G401 (cell line): ENCODE data around the gene C17orf67. TPM values are rescaled to one million over a fixed set of nuclear protein-coding genes. Genes with fewer than 3 reads are reported as not detected.

Experiments used
- DNase-seq: peaks from one replicate; pipeline ENCODE4 v3.0.0-alpha.2; 2015; ENCODE audit warnings: low spot score
- in situ Hi-C: cut with HindIII; loops from 2 replicates; pipeline ENCODE4 v1.10.0; 2016; ENCODE audit warnings: low sequenced_read_pairs, mixed read lengths
- total RNA-seq: library from RNA; depleted of rRNA; stranded (reverse); fragments of >200 nt; shearing (Covaris generic); gene quantifications from 2 replicates; pipeline ENCODE4 v1.2.3, GENCODE V29; 2014

Gene C17orf67
- total RNA-seq, 1 experiment from 2014 or later: 0.51 TPM

DNA sequence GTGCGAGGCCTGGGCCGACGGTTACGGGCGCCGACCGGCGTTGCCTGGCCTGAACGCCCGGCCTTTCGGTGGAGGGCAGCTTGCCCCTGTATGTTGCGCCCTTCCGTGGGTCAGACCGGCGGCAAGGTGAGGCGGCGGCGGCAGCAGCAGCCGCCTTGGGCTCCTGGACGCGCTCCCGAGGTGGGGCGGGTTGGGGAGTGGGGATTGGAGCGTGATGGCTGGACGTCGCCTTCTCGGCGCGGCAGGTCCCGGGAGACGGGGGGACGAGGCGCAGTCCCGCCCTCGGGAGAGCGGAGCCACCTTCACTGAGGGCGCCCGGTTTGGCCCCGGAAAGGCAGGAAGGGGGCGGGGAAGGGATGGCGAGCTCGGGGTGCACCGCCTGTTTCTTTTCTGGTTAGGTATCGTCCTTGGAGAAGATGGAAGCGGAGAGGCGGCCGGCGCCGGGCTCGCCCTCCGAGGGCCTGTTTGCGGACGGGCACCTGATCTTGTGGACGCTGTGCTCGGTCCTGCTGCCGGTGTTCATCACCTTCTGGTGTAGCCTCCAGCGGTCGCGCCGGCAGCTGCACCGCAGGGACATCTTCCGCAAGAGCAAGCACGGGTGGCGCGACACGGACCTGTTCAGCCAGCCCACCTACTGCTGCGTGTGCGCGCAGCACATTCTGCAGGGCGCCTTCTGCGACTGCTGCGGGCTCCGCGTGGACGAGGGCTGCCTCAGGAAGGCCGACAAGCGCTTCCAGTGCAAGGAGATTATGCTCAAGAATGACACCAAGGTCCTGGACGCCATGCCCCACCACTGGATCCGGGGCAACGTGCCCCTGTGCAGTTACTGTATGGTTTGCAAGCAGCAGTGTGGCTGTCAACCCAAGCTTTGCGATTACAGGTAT, 902 bp upstream of the C17orf67 start:
- peak; percentile 59 for DNase-seq
- in situ Hi-C loops: no loop called here

DNA sequence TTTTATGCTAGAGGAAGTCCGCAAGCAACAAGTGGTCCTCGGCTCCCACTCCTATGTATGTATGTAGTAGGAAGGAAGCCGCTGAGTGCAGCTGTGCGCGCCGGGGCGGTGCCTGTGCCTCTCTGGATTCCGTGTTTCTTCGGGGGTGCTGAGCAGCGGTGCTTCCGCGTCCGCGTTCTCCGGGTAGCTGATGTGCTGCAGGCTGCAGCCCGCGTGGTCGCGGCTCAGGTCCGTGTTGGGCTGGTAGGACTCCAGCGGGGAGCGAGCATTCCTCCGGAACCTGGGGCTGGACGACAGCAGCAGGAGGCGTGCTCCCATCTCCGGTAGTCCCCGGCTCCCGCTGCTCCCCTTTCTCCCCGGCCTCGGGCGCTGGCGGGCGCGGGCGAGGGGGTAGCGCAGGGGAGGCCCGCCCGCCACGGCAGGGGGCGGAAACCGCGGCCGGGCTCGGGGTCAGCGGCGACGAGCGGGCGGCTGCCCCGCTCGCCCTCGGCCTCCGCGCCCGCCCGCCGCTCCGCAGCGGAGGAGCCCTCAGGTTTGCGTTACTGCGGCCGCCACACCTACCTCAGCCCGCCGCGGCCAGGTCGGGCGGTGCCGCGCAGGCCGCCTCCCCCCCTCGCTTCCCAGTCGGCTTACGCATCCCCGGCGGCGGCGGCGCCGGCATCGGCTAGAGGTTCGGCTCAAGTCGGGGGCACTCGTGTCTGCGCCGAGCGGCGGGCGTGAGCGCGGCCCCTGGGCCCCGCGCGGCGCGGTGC, 487 bp downstream of the C17orf67 start:
- DNase-seq: peak; percentile 42
- in situ Hi-C loops: no loop called here

DNA sequence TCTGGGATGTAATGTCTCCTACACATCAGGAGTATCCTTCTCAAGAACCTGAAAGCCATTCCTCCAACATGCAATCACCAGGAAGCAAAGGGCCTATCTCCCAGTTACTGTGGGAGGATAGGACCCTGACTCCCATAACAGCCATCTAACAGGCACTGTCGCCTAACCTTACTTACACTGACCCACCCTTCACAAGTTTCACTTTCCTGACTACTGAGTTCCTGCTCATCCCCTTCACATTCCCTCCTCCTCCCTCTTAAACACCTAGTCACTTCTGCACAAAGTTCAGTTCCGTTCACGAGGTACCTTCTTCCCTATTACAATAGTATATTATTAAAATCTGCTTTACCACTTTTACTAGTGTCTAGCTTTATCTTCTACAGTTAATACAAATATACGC, 1.3 kb downstream of the C17orf67 start:
- no peak for DNase-seq
- in situ Hi-C loops: no loop called here

DNA sequence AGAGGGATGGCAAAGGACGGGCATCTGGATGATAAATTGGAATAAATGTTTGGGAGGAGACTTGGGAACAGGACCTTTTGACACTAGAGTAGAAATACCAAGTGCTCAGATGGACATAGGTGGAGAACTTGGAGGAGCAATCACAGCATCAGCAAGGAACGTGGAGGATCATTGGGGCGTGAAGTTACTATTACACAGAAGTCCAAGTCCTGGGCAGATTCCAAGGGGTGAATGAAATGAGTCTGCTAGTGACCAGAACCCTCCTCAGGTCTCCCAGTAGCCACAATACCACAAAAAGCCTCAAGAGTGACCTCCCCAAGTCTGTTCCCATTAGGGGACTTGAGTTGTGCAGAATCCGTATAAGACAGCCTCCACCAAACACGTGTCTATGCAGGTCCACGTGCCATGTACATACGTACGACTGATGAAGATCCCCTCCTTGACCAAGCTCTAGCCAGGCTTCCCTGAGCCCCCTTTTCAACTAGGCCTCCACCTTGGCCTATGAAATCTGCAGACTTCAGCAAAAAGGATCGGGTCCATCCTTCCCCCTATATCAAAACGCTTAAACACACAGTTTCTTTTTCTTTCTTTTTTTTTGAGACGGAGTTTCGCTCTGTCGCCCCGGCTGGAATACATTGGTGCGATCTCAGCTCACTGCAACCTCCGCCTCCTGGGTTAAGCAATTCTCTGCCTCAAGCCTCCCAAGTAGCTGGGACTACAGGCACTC, 2.2 kb downstream of the C17orf67 start:
- DNase-seq: no peak
- in situ Hi-C loops: no loop called here

DNA sequence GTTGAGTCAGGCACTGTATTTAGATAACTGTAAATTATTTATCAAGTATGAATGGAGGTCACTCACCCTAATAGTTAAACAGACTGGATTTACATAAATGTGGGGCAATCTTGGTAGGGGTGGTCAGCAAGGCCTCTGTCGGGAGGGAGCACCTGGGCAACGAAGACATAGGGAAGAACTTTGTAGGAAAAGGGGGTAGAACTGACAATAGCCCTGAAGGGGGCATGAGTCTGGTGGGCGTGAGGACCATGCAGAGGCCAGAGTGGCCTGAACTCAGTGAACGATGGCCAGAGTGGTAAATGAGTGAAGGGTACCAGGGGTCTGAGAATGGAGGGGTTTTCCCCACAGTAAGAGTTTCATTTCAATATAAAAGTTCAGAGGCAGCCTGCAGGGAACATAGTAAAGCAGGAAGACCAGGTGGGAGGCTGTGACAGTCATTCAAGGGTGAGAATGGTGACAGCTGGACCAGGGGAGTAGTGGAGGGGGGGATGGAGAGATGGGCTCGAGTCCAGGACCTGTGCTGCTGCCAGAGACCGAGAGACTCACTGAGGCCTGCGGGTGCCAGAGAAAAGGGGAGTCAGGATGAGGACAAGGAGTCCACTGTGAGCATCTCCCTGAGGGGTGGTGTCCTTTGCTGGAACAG, 2.9 kb downstream of the C17orf67 start:
- DNase-seq: no peak
- in situ Hi-C loops: no loop called here

GRCh38 chr17:56826611-56827414, 6.9 kb downstream of the C17orf67 start:
- in situ Hi-C loops: no loop called here
- DNase-seq: no peak

- no peak for DNase-seq
- in situ Hi-C loops: no loop called here
Observed at GRCh38 chr17:56824503-56824902, 9.2 kb downstream of the C17orf67 start.

DNA sequence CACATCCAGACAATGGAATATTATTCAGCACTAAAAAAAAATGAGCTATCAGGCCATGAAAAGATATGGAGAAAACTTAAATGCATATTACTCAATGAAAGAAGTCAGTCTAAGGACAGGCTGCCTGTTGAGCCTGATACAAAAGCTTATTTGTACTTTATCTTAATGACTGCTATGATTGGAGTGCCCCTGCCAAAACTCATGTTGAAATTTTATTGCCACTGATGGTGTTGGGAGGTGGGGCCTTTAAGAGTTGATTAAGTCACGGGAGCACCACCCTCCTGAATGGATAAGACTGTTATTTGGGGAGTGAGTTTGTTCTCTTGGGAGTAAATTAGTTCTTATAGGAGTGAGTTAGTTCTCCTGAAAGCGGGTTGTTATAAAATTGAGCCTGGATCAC, 9.9 kb downstream of the C17orf67 start:
- DNase-seq: no peak
- in situ Hi-C loops: no loop called here

DNA sequence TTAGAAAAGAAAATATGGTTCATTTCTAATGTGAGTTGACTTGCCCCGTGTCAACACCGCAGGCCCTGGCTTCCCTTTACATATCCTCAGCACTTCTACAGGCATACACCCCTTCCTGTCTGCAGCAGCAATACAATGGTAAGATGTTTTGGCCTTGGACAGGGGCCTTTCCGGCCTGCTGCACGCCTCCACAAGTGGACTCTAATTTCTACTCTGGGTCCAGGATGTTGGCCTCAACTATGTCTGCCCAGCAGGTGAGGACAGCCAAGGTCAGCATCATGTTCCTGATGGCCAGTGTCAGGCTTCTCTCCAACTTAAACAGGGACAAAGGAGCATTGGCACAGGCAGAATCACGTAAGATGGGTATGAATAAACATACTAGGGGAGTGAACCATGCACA, 11.0 kb downstream of the C17orf67 start:
- in situ Hi-C loops: no loop called here
- DNase-seq: no peak

- in situ Hi-C loops: no loop called here
Observed at GRCh38 chr17:56821847-56822534, 11.7 kb downstream of the C17orf67 start.

GRCh38 chr17:56820207-56820606, 13.5 kb downstream of the C17orf67 start:
- DNase-seq: no peak
- in situ Hi-C loops: no loop called here

More at GRCh38 chr17:56821847-56822534, 11.7 kb downstream of the C17orf67 start:
- DNase-seq: no peak

DNA sequence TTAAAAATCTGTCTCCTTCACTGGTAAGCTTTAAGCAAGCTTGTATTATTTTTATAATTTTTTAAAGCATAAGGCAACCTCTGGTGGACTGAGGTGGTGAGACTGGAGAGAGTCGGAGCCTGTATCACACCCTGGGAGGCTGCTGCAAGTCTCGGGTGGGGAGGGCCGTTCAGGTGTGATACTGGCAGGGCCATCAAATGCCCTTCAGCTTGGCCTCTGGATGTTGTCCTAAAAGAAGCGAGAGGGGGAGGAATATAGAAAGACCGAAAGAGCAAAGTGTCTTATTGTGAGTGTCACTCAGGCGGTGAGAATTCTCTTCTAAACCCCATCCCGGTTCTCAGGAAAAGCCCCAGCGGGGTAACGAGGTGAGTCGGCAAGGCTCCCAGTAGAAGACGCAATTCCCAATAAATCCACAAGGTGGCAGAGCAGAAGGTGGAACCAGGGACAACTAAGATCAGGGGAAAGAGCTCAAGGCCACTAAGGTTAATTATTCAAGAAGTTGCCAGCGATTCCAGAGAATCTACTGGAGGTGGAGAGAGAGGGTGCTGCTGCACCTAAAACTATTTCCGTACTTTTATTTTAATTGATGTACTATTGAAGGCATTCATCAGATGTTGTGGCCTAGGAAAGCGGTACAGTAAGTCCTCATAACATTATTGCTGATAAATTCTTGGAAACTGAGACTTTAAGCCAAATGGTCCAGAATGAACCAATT, 14.1 kb downstream of the C17orf67 start:
- in situ Hi-C loops: no loop called here
- DNase-seq: peak; percentile 76

DNA sequence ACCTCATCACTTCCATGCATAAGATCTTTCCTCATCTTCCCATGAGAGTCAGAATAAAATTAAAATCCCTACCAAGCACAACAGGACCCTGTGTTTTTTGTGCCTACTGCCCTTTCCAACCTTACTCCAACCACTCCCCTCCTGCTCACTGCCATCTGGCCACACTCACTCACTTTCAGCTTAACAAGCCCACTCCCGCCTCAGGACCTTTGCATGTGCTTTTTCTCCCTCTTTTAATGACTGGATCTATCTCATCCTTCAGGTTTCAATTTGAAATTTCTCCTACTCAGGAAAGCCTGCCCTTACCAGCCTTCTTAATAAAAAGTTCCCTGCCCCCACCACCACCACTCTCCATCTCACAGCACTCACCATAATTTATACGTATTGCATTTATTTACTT, 14.7 kb downstream of the C17orf67 start:
- no peak for DNase-seq
- in situ Hi-C loops: no loop called here

- in situ Hi-C loops: no loop called here
- DNase-seq: no peak
Observed at GRCh38 chr17:56817066-56817465, 16.7 kb downstream of the C17orf67 start.

DNA sequence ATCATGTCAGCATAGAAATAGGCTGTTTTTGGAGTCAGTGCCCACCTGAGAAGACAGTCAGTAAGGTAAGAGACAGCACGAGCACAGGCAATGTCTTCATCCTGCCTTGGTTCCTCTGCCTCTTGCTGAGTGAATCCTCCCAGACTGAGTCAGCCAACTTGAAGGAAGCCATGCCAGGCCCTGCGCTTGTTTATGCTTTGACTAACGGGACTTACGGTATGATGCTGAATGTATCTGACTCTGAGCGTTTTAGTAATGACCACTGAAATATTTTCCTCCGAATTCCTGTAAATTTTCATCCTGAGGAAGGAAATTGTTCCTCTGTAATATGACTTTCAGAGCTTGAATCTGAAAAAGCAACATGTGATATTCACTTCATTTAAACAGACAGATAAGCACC, 18.0 kb downstream of the C17orf67 start:
- DNase-seq: no peak
- in situ Hi-C loops: no loop called here

DNA sequence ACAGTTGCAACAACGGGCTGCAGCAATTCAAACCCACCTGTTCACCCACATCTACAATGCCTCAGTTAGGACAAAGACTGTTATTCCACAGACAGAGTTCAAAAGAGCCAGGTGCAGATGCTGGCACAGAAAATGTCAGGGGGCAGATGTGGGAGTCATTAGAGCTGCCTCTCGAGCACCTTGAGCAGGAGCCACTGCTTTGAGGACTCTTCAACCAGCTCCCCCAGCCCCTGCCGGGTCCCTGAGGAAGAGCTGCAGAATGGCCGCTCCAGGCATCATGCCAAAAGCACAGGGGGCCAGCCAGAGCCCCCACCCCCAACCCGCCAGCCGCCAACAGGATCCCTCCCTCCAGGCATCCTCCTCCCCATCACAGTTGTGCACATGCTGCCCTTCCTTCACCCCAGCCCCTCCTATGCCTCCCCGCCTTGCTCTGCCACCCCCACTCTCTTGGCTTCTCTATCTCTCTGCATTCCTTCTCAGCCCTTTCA, 20.8 kb downstream of the C17orf67 start:
- DNase-seq: no peak
- in situ Hi-C loops: no loop called here
